OCI-M2 (cell line): ENCODE results near the gene MAP7.
"Not testable (repeated sequence)": the region's sequence is repeated elsewhere in the genome, so short reads cannot be mapped to it uniquely, and the experiment has no call there.

Experiments used
- DNase-seq: peaks from one replicate; lab custom pipeline; 2025; ENCODE audit not compliant: unreplicated experiment; lab: John Stamatoyannopoulos, UW

Gene MAP7

DNA sequence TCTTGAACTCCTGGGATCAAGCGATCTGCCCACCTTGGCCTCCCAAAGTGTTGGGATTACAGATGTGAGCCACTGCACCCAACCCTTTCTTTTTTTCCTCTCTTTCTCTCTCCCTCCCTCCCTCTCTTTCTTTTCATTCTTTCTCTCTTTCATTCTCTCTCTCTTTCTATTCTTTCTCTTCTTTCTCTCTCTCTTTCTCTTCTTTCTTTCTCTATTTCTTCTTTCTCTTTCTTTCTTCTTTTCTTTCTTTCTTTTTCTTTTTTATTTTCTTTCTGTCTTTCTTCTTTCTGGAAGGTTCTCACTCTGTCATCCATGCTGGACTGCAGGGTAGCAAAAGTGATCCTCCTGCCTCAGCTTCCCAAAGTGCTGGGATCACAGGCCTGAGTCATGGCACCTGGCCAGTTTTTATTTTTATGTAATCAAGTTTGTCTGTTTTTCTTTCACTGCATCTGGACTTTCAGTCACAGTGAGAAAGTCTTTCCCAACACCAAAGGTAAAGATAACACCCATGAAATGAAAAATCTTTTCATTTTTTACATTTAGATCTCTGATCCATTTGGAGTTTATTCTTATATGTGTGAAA, 240.4 kb downstream of the MAP7 start:
- DNase-seq, result no peak

DNA sequence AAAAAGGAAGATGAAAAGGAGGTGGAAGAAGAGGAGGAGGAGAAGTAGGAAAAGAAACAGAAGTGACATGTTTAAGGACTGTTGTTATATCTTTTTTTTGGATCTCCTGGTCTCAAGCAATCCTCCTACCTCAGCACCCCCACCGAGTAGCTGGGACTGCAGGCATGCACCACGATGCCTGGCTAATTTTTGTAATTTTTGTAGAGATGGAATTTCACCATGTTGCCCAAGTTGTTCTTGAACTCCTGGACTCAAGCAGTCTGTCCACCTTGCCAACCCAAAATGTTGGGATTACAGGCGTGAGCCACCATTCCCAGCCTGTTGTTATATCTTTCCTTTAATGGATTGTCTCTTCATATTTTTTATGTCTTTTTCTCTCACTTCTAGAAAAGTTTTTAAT, 241.1 kb downstream of the MAP7 start:
- DNase-seq, result no peak

DNA sequence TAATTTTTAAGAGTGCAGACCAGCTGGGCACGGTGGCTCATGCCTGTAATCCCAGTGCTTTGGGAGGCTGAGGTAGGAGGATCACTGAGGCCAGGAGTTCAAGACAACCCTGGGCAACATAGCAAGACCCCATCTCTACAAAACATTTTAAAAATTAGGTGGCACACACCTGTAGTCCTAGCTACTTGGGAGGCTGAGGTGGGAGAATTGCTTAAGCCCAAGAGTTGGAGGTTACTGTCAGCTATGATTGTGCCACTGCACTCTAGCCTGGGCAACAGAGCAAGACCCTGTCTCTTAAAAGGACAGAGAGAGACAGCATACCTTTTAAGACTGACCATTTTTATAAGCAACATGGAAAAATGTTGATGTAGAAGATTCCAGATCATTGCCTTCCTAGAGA, 241.8 kb downstream of the MAP7 start:
- DNase-seq, result not testable (repeated sequence)

DNA sequence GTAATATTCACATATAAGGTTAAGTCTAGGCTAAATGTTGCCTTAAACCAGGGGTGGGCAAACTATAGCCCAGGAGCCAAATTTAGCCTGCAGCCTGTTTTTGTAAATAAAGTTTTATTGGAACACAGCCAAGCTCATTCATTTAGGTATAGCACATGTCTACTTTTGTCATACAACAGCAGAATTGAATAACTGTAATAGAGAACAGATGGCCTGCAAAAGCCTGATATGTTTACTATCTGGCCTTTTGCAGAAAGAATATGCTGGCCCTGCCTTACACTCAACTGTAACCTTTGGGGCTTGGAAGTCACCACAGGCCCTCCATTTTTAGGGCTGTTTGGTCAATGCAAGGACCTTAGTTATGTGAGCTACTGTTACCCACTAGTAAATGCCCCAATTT, 242.9 kb downstream of the MAP7 start:
- no peak for DNase-seq

DNA sequence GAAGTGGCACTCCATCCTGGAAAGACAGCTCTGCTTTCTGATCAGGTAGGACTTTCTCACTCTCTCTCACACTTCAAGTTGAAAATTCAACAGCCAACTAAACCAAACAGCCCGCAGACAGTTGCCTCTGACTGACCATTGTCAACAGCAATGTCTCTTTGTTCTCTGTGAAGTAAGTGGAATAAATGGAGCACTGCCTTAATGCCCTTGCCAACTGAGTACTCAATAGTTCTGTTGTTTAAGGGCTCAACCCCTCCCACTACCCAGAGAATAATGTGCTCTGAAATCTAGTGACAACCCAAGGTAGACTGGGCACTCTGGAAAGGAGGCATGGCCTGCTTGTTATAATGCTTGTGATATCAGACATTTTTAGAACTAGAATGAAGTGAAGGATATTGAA, 243.8 kb downstream of the MAP7 start:
- no peak for DNase-seq

DNA sequence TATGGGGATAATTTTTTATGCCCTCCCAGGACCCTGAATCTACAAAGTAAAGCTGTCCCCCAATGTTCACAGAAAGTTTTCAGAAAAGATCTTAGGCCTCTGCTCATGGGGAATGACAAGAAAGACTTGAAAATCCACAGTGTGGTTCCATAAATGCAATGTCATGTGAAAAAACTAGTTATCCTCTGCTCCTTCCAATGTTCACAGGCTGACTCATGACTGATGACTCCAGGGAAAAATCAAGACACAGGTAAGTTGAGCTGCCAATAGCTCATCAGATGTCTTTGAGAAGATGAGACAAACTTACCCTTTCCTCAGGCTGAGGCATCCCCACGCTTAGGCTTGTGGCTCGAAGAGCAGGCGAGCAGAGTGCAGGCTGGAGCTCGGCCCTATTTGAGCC, 245.8 kb downstream of the MAP7 start:
- DNase-seq, result no peak

DNA sequence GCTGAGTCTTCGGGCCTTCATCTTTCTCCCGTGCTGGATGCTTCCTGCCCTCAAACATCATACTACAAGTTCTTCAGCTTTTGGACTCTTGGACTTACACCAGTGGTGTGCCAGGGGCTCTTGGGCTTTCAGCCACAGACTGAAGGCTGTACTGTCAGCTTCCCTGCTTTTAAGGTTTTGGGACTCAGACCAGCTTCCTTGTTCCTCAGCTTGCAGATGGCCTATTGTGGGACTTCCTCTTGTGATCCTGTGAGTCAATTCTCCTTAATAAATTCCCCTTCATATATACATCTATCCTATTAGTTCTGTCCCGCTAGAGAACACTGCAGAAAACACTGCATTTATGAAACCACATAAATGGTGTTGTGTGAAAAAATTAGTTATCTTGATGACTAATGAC, 246.7 kb downstream of the MAP7 start:
- DNase-seq, result no peak

DNA sequence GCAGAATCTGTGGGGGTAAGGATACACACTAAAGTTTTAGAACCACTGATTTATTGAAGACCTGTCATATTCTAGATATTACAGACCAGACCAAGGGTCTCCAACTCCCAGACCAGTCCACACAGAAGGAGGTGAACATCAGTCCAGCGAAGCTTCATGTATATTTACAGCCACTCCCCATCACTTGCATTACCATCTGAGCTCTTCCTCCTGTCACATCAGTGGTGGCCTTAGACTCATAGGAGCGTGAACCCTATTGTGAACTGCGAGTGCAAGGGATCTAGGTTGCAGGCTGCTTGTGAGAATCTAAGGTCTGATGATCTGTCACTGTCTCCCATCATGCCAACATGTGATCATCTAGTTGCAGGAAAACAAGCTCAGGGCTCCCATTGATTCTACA, 255.6 kb downstream of the MAP7 start:
- DNase-seq, result no peak
